GM18511 (cell line): ENCODE measurements around the gene CTSV.
"Not testable (repeated sequence)": the region's sequence is repeated elsewhere in the genome, so short reads cannot be mapped to it uniquely, and the experiment has no call there.

Source experiments
- ATAC-seq: cut with Tn5 transposase; IDR thresholded peaks from one replicate; pipeline ENCODE4 v1.9.1; 2021; ENCODE audit warnings: mild to moderate bottlenecking, moderate library complexity; ENCODE audit not compliant: unreplicated experiment

CTSV gene

DNA sequence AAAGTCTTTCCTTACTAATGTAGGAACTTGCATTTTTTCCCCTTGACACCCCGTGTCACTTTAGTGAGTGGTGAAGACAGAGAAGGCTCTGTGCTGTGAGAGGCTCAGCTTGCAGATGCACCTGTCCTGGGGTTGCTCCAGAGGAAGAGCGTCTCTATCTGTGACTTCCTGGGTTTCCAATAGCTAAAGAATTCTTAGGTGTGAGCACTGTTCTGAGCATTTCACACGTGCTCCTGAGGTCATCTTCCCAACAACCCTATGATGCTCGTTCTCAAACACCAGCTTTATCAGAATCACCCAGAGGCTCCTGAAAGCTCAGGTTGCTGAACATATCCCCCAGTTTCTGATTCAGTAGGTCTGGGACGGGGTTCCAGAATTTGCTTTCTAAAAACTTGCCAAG lies 6.4 kb upstream of the CTSV start:
- ATAC-seq: no peak

DNA sequence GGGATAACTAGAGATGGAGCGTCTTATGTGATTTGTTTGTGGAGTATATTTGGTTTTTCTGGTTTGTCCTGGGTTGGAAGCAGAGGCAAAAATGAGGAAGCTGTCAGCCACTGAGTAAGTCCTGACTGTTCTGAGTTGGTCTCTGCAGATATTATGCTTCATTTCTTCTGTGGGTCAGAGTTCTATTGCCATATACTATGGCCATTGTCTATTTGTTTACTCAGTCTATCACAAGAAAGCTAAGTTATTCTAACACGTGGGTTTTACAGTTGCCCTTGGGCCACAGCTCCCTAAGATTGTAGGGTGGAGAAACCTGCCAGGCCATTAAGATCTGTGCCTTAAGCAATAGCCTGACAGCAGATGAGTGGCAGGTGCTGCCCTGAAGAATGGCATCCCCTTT lies 3.0 kb upstream of the CTSV start:
- ATAC-seq: no peak

DNA sequence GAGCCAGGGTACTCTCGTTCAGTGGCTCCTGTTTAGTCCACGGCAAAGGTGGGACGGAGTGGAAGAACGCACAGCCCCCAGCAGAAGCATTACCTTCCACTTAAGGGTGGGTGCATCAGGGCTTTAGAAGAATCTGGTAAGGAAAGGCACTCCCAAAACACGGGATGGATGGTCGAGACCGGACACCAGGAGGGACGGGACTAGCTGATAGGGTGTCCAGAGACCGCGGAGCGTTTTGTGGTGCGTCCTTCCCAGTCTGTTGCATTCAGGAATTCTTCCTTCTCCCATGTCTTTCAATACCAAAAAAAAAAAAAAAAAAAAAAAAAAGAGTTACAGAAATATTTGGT lies 545 bp upstream of the CTSV start:
- ATAC-seq: peak; percentile 6

DNA sequence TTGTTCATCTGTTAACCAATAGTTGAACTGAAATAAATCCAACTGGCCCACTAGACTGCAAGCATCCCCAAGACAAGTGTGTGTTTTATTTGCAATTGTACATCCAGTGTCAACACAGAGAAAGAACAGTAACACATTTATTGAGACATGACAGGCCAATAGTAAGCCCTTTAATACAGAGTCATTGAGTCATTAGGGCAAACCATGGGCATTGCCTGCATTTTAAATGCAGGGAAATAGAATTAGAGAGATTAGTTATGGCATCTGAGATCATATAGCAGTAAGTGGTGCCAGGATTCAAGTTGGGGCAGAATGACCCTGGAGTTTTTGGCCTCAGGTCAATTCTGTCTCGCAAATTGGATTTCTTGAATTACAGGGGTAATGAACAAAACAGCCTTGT lies 15.4 kb downstream of the CTSV start:
- not testable (repeated sequence) for ATAC-seq

DNA sequence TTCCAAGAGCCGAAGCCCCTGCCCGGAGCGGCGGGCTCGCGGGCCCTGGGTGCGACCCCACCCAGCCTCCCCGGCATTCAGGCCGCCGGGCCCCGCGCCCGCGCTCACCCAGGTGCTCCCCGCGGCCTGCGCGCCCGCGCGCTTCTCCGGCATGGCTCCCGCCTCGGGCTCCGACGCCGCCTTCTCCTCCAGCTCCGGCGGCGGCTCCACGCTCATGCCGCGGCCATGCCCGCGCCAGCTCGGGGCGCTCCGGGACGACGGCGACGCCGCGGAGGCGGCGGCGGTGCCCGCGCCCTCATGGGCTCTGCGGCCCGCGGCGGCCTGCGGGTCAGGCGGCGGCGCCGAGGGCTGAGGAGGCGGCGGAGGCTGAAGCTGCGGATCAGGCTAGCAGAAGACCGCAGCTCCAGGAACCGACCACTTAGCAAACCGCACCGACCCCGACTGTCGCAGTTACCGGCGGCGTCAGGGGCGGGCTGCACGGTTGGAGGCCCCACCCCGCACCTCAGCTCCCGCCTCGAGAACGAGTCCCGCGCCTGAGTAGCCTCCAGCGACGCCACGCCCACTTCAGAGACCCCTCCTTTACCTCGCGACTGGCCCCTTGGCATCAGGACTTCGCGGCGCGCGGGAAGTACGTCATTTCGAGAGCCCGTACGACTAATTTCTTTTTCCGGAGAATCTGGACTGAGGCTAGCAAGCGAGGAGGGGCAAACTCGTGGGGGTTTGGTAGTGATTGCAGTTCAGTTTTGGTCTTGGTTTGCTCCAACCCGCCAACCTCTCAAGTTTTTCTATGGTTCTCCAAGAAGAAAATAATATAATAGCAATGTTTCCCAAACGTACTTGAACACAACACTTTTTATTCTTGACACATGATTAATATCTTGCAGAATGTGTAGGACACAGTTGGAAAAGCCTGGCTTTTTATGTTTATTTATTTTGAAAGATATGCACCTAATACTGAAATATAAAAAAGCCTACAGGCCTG lies 25.5 kb downstream of the CTSV start:
- ATAC-seq: peak; percentile 85

DNA sequence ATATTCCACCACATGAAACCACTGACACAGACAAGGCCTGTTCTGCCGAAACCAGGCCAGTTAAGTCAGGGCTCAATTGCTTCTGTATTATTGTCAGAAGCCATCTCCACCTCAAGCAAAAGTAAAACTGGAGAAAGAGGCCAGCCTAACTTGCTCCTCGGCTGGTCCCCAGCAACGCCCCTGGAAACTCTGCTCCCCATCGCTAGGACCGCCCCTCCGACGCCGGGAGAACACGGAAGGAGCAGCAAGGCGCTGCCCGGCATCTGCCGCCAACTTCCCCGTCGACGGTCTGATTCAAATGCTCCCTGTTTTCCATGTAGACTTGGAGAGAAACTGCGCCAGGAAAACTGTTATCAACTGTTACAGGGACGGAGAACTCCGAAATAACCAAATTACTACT lies 26.3 kb downstream of the CTSV start:
- ATAC-seq: peak; percentile 74

DNA sequence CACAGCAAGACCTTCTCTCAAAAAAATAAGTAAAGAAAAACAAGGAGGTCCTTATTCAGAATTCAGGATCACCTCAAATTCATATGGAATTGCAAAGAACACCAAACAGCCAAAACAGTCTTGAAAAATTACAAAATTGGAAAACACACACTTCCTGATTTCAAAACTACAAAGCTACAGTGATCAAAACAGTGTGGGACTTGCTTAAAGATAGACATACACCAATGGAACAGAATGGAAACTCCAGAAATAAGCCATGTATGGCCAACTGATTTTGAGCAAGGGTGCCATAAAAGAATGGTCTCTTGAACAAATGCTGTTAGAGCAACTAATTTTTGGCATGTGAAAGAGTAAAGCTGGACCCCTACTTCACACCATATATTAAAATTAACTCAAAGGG lies 36.7 kb downstream of the CTSV start:
- ATAC-seq: not testable (repeated sequence)

DNA sequence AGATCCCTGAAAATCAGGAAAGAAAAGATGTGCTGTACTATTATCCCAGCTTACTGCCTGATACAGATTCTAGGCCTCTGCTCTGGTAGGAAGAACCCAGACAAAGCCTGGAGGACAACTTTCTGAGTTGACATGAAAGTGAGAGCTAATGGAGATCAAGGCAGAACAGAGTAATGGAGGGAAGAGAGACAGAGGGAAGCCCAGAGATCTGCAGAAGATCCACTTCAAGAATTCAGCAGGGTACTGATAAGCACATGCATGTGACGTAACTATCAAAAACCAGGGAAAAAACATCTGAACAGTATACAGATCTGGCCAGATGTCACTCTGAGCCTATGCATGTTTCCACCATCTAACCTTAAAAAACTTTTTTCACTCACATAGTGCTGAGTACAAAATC lies 37.6 kb downstream of the CTSV start:
- not testable (repeated sequence) for ATAC-seq

DNA sequence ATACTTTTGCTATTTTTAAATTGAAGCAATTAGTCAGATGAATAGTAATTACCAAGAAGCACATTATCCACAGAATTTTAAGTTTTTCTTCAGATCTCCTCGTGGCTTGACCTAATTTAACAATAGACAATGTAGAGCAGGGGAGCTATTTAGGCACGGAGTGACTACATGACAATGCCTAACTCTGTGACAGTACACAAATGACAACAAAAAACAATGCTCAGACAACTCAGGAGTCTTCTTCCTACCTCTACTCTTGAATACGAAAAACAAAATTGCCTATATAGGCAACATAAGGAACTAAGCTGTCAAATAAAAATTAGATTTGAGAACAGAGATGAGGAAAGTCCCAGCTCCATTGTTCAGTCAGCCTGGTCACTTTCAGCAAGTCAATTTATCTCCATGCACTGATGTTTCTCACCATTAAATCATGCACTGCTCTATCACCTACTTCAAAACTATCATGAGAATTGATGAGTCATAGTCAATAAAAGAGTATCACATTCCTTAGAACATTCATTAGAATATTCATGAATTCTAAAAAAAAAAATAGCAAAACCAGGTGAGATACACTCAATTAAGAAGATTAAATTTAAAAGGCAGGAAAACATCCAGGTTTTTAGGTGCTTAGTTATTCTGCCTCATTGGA lies 38.7 kb downstream of the CTSV start:
- not testable (repeated sequence) for ATAC-seq

DNA sequence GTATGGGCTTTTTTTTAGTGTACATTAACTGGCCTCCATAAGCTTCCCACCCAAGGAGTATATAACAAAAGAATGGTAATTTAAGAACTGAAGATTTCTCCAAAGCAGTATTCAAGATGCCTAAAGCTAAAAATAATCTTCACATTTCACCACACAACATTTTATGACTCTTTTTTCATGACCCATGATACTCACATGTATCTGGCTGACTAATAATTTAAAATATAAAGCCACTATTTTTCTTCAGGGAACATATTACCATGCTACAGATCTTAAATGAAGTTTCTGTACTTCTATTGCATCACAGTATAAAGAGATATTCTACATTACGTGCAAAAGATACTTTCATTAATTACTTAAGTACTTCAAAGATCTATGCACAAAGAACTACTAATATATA lies 39.2 kb downstream of the CTSV start:
- ATAC-seq: not testable (repeated sequence)

DNA sequence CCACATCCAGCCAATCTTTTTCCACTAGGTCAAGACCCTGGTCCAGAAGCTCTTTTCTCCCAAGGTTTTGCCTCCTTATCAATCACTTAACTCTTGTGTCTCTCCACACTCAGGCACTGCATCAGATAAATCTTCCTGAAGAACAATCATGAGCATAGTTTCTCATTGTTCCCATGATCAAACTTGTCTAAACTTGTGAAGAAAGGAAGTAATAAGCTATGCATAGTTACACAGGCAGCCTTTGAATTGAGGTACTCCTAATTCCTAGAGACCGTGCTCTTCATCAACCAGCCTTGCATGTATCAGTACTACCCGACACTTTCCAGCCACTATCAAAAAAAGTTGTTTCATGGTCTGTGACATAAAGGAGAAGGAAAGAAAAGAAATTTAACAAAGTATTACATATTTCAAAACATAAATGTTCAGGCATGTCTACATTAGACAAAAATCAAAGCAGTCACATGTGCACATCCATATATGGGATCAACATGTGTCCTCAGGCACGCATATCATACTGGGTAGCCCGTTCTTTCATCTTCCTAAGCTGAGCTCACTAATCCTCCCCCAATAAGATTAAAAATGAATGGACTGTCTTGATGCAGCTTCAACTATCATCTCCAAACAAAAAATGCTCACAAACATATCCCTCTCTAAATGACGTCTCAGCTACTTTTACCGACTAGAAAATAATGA lies 41.8 kb downstream of the CTSV start:
- not testable (repeated sequence) for ATAC-seq

DNA sequence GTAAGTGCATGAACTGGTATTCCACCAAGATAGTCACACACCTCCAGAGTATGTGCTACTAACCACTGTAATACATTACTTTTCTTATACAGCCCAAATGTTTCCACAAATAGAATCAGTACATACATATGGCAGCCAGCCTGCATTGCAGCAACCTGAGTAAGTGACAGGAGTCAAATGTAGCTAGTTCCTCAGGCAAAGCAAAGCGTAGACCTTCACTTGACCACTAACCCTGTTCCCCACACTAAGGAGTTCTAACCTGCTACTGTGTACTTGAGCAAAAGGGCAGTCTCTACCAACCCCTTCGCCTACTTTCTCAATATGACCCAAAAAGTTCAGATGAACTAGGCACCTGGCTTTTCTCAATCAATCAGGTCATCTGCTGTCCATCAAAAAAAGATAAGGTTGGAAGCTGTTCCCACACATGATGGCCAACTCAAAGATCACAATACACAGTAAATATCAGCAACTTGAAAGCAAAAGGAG lies 44.4 kb downstream of the CTSV start:
- not testable (repeated sequence) for ATAC-seq

DNA sequence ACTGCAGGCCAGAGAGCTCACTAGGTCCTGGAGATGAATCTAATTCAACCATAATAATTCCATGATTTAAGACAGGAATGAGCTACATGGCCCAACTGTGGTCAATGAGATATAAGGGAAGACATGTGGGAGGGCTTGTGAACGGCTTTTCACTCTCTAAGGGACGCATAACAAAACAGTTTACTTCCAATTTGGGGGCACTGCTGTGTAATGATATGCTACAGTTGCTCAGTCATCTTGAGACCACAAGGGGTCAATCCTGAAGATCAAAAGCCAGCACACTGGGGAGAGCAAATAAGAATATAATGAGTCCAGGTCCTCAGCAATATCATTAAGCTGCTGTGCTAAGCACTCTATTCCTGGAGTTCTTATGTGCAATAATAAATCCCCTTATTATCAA lies 46.6 kb downstream of the CTSV start:
- ATAC-seq: not testable (repeated sequence)

DNA sequence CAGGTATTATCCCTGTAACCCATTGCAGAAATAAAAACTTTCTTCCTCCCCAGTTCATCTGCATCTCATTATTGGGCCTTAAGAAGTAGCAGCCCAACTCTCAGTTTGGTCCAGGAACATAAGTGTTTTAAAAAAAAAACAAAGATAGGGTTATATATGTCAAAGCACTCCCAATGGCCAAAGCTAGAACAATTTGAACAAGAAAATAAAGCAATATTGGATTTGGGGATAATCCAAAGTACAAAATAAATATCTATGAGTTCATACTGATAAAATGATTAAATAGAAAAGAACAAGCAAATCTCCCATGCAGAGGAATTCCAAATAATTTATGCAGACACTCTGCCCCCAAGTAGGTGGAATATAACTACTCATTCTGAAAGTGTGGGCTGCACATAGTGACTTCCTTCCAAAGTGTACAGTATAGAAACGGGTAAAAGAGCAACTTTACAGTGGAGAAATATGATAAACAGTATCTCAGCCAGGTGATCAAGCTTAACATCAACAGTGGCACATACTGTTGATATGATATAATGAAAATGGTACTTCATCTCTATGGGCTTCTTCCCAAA lies 49.1 kb downstream of the CTSV start:
- ATAC-seq: peak; percentile 62

DNA sequence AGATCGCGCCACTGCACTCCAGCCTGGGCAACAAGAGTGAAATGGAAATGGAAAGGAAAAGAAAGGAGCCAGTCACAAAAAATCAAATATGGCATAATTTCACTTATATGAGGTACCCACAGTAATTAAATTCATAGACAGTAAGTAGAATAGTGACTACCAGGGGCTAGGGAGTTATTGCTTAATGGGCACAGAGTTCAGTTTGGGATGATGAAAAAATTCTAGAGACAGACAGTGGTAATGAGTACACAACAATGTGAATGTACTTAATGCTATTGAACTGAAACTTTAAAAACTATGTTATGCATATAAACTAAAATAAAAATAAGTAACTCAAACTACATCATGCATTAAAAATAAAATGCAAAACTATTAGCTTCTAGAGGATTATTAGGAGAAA lies 54.1 kb downstream of the CTSV start:
- not testable (repeated sequence) for ATAC-seq

DNA sequence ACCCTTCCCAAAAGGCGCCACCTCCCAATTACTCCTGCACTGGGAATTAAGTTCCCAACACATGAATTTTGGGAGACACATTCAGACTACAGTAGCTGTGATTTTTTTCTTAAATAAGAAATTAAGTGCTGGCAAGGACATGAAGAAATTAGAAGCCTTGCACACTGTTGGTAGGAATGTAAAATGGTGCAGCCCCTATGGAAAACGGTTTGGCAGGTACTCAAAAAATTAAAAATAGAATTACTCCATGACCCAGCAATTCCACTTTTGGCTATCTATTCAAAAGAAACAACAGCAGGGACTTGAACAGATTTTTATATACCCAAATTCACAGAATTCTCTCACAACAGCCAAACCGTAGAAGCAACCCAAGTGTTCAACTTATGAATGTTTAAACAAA lies 54.8 kb downstream of the CTSV start:
- not testable (repeated sequence) for ATAC-seq

DNA sequence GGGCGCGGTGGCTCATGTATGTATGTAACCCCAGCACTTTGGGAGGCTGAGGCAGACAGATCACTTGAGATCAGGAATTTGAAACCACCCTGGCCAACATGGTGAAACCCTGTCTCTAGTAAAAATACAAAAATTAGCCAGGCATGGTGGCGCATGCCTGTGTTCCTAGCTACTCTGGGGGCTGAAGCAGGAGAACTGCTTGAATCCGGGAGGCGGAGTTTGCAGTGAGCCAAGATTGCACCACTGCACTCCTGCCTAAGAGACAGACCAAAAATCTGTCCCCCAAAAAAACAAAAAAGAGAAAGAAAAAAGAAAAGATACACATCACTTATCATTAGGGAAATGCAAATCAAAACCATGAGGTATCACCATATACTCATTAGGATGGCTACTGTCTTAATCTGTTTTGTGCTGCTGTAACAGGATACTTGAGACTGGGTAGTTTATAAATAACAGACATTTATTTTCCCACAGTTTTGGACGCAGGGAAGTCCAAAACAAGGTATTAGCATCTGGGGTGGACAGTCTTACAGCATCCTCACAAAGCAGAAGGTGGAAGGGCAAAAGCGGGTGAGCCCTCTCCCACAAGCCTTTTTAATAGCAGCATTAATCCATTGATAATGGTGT lies 55.3 kb downstream of the CTSV start:
- not testable (repeated sequence) for ATAC-seq
